A673 (cell line): ENCODE measurements around the gene DZANK1. TPM values are rescaled to one million over a fixed set of nuclear protein-coding genes. Genes with fewer than 3 reads are reported as not detected.
"Not testable (repeated sequence)": the region's sequence is repeated elsewhere in the genome, so short reads cannot be mapped to it uniquely, and the experiment has no call there.

Experiments used
- BruUV-seq: library from RNA; stranded (reverse); fragments of 400-500 nt; replicated peaks from 2 replicates; lab custom pipeline; 2021; lab: Mats Ljungman, UMichigan
- CTCF ChIA-PET: fragments of 300-600 bp; sonication (Branson Sonifier 250); formaldehyde crosslinking; loops from one replicate; lab custom pipeline; 2022; ENCODE audit warnings: antibody characterized with exemption; lab: Charles Lee
- POLR2A ChIA-PET: fragments of 300-600 bp; sonication (Branson Sonifier 250); formaldehyde crosslinking; loops from one replicate; lab custom pipeline; 2022; ENCODE audit warnings: antibody characterized with exemption; ENCODE audit not compliant: low non-redundant PET; lab: Charles Lee
- DNase-seq: peaks from one replicate; pipeline ENCODE4 v3.0.0-alpha.2; 2015; ENCODE audit warnings: low spot score
- H3K27ac ChIP-seq: fragments of 200-600 bp; sonication (generic); 2 replicates; pipeline ENCODE4 v1.5.1; 2016; ENCODE audit warnings: mixed run types, low read depth, mild to moderate bottlenecking, mixed read lengths, antibody characterized with exemption, low read length; ENCODE audit not compliant: poor library complexity, severe bottlenecking
- H3K27me3 ChIP-seq: fragments of 200-600 bp; sonication (generic); replicated peaks from 2 replicates; pipeline ENCODE4 v1.6.1; 2017; ENCODE audit warnings: mixed run types, low read depth, mild to moderate bottlenecking, mixed read lengths, antibody characterized with exemption, low read length; ENCODE audit not compliant: insufficient read depth, poor library complexity
- H3K36me3 ChIP-seq: fragments of 200-600 bp; sonication (generic); 2 replicates; pipeline ENCODE4 v1.6.1; 2016; ENCODE audit warnings: mixed run types, mild to moderate bottlenecking, mixed read lengths, antibody characterized with exemption, low read length; ENCODE audit not compliant: insufficient read depth, poor library complexity, severe bottlenecking
- H3K4me1 ChIP-seq: fragments of 200-600 bp; sonication (generic); 2 replicates; pipeline ENCODE4 v1.6.1; 2017; ENCODE audit warnings: mixed run types, mild to moderate bottlenecking, mixed read lengths, antibody characterized with exemption, low read length; ENCODE audit not compliant: insufficient read depth, poor library complexity, severe bottlenecking
- H3K4me3 ChIP-seq: fragments of 200-600 bp; sonication (generic); 2 replicates; pipeline ENCODE4 v1.5.1; 2016; ENCODE audit warnings: low read depth, mixed run types, mild to moderate bottlenecking, mixed read lengths, low read length; ENCODE audit not compliant: poor library complexity, severe bottlenecking
- H3K9me3 ChIP-seq: fragments of 200-600 bp; sonication (generic); 2 replicates; pipeline ENCODE4 v1.6.1; 2016; ENCODE audit warnings: mixed run types, low read depth, mild to moderate bottlenecking, mixed read lengths, antibody characterized with exemption, low read length; ENCODE audit not compliant: poor library complexity, severe bottlenecking
- CTCF ChIP-seq: fragments of 300-800, 200-600 bp; sonication (generic); conservative IDR thresholded peaks from 2 replicates; pipeline ENCODE4 v1.5.1; 2017; ENCODE audit warnings: low read depth, mild to moderate bottlenecking, antibody characterized with exemption, low read length, moderate library complexity, mixed read lengths
- EZH2 ChIP-seq: fragments of 200-600 bp; sonication (generic); IDR thresholded peaks from 2 replicates; pipeline ENCODE4 v1.6.1; 2017; ENCODE audit warnings: borderline replicate concordance, low read depth, mild to moderate bottlenecking, mixed read lengths, antibody characterized with exemption, low read length; ENCODE audit not compliant: poor library complexity, severe bottlenecking
- intact Hi-C: fragments of 100-400 bp; cut with micrococcal nuclease; formaldehyde crosslinking; loops from one replicate; pipeline ENCODE4 v1.10.0; 2022; ENCODE audit not compliant: unreplicated experiment
- total RNA-seq: library from RNA; stranded (reverse); gene quantifications from 2 replicates; pipeline ENCODE4 v1.2.3, GENCODE V29; 2021

The DZANK1 gene
- total RNA-seq, 1 experiment from 2014 or later = 3.9 TPM

- H3K9me3 ChIP-seq = no peaks in the 10 kb centered on the region
- intact Hi-C loops = no loop called here
- H3K4me3 ChIP-seq = peak overlapping the region; percentile 80
- BruUV-seq = no TSS peak
- no peak for TF ChIP-seq CTCF
- no peak for TF ChIP-seq EZH2
- peak overlapping the region; percentile 99 for H3K27ac ChIP-seq
- ChIA-PET POLR2A (interaction anchor here (0.6 kb wide), 1 partner anchor 1903 kb away, joined by 3 read pairs; no protein-coding TSS in a partner anchor), CTCF (interaction anchor here (1.3 kb wide), 1 partner anchor 10 kb away, joined by 5 read pairs; the partner anchor contains the start of gene RBBP9)
- peaks cover 8% of the 10 kb centered on the region for H3K4me1 ChIP-seq
- no peaks in the 10 kb centered on the region for H3K27me3 ChIP-seq
- DNase-seq = no peak
- peaks cover 12% of the 10 kb centered on the region for H3K36me3 ChIP-seq
Measured at GRCh38 chr20:18506744-18507143, 39.9 kb upstream of the DZANK1 start.

GRCh38 chr20:18504479-18505060, 37.7 kb upstream of the DZANK1 start:
- CTCF ChIA-PET = no interaction called here
- intact Hi-C loops = no loop called here
- Histone ChIP-seq H3K27me3 (no peaks in the 10 kb centered on the region), H3K4me1 (peaks cover 8% of the 10 kb centered on the region), H3K36me3 (no peaks in the 10 kb centered on the region), H3K4me3 (no peak overlapping the region), H3K27ac (no peak overlapping the region), H3K9me3 (no peaks in the 10 kb centered on the region)
- POLR2A ChIA-PET = no interaction called here
- DNase-seq = no peak
- TF ChIP-seq CTCF (no peak), EZH2 (no peak)
- no TSS peak for BruUV-seq

- POLR2A ChIA-PET, BruUV-seq, intact Hi-C loops: not testable (repeated sequence)
Measured at GRCh38 chr20:18501672-18502071, 34.8 kb upstream of the DZANK1 start.

GRCh38 chr20:18497603-18498002, 30.8 kb upstream of the DZANK1 start:
- TF ChIP-seq EZH2 (no peak), CTCF (no peak)
- no peaks in the 10 kb centered on the region for H3K27me3 ChIP-seq
- BruUV-seq = no TSS peak
- H3K4me1 ChIP-seq = no peaks in the 10 kb centered on the region
- H3K9me3 ChIP-seq = no peaks in the 10 kb centered on the region
- intact Hi-C loops = no loop called here
- CTCF ChIA-PET = interaction anchor here (1.1 kb wide), 1 partner anchor 10 kb away, joined by 5 read pairs; the partner anchor contains the start of gene SEC23B
- H3K36me3 ChIP-seq = no peaks in the 10 kb centered on the region
- DNase-seq = no peak
- peak overlapping the region; percentile 81 for H3K4me3 ChIP-seq
- POLR2A ChIA-PET = no interaction called here
- no peak overlapping the region for H3K27ac ChIP-seq

More at GRCh38 chr20:18501672-18502071, 34.8 kb upstream of the DZANK1 start:
- H3K4me3 ChIP-seq, H3K9me3 ChIP-seq, H3K27me3 ChIP-seq, H3K36me3 ChIP-seq, DNase-seq, H3K27ac ChIP-seq, H3K4me1 ChIP-seq, CTCF ChIA-PET: not testable (repeated sequence)
